Trophoblast cell (in vitro differentiated cells and primary cell): ENCODE results near the gene MYO5C.
A peak's percentile ranks its signal among the peaks of the same experiment; 100 is the strongest.

ENCODE experiments used
- DNase-seq, 2 donors: peaks; one replicate each; pipeline ENCODE4 v3.0.0-alpha.2; 2016
- H2AFZ ChIP-seq: 2 replicates; pipeline ENCODE4 v1.6.1; 2013; ENCODE audit warnings: low read length, moderate library complexity, mild to moderate bottlenecking; ENCODE audit not compliant: insufficient read depth, poor library complexity
- H2AK5ac ChIP-seq: 2 replicates; pipeline ENCODE4 v1.6.1; 2013; ENCODE audit warnings: mild to moderate bottlenecking, low read length
- H2BK120ac ChIP-seq: 2 replicates; pipeline ENCODE4 v1.6.1; 2013; ENCODE audit warnings: low read length, mild to moderate bottlenecking, moderate library complexity; ENCODE audit not compliant: insufficient read depth, poor library complexity
- H2BK12ac ChIP-seq: 2 replicates; pipeline ENCODE4 v1.6.1; 2013; ENCODE audit warnings: mild to moderate bottlenecking, low read length, moderate library complexity
- H2BK5ac ChIP-seq: 2 replicates; pipeline ENCODE4 v1.6.1; 2013; ENCODE audit warnings: low read length, low read depth, moderate library complexity, mild to moderate bottlenecking; ENCODE audit not compliant: poor library complexity
- H3K14ac ChIP-seq: 2 replicates; pipeline ENCODE4 v1.6.1; 2013; ENCODE audit warnings: mild to moderate bottlenecking, low read length
- H3K18ac ChIP-seq: 2 replicates; pipeline ENCODE4 v1.6.1; 2013; ENCODE audit warnings: mild to moderate bottlenecking, low read length
- H3K23ac ChIP-seq: 2 replicates; pipeline ENCODE4 v1.6.1; 2013; ENCODE audit warnings: low read length
- H3K27ac ChIP-seq: 2 replicates; pipeline ENCODE4 v1.5.1; 2013; ENCODE audit warnings: low read depth, mild to moderate bottlenecking, inconsistent platforms, low read length, moderate library complexity
- H3K27me3 ChIP-seq: 2 replicates; pipeline ENCODE4 v1.6.1; 2013; ENCODE audit warnings: inconsistent platforms, mild to moderate bottlenecking, low read length, moderate library complexity; ENCODE audit not compliant: insufficient read depth
- H3K36me3 ChIP-seq, 2 experiments: 1 replicate in 1 of 2; 2 replicates in 1 of 2; pipeline ENCODE4 v1.6.1; 2013; ENCODE audit warnings: low read length in 2 of 2, mild to moderate bottlenecking in 2 of 2, moderate library complexity in 1 of 2; ENCODE audit not compliant: insufficient read depth in 2 of 2, control insufficient read depth in 1 of 2
- H3K4ac ChIP-seq: 2 replicates; pipeline ENCODE4 v1.6.1; 2013; ENCODE audit warnings: low read depth, mild to moderate bottlenecking, low read length, moderate library complexity
- H3K4me1 ChIP-seq, 2 experiments: 1 replicate in 1 of 2; 2 replicates in 1 of 2; pipeline ENCODE4 v1.6.1; 2013; ENCODE audit warnings: low read length in 2 of 2, mild to moderate bottlenecking in 2 of 2, moderate library complexity in 1 of 2; ENCODE audit not compliant: insufficient read depth in 2 of 2, control insufficient read depth in 1 of 2
- H3K4me2 ChIP-seq: 2 replicates; pipeline ENCODE4 v1.6.1; 2013; ENCODE audit warnings: inconsistent platforms, mild to moderate bottlenecking, low read length, moderate library complexity
- H3K4me3 ChIP-seq: 2 replicates; pipeline ENCODE4 v1.5.1; 2013; ENCODE audit warnings: mild to moderate bottlenecking, low read depth, low read length, inconsistent platforms
- H3K79me1 ChIP-seq: one replicate; pipeline ENCODE4 v1.6.1; 2013; ENCODE audit warnings: low read length
- H3K79me2 ChIP-seq: 2 replicates; pipeline ENCODE4 v1.6.1; 2013; ENCODE audit warnings: low read length, mild to moderate bottlenecking; ENCODE audit not compliant: control insufficient read depth, insufficient read depth, poor library complexity
- H3K9ac ChIP-seq: 2 replicates; pipeline ENCODE4 v1.6.1; 2013; ENCODE audit warnings: mild to moderate bottlenecking, low read length
- H3K9me3 ChIP-seq: 2 replicates; pipeline ENCODE4 v1.6.1; 2013; ENCODE audit warnings: low read depth, mild to moderate bottlenecking, control low read depth, inconsistent platforms, low read length; ENCODE audit not compliant: insufficient read depth
- H4K12ac ChIP-seq: 2 replicates; pipeline ENCODE4 v1.6.1; 2013; ENCODE audit warnings: low read depth, mild to moderate bottlenecking, low read length, moderate library complexity
- H4K8ac ChIP-seq: 2 replicates; pipeline ENCODE4 v1.6.1; 2013; ENCODE audit warnings: low read depth, mild to moderate bottlenecking, low read length, moderate library complexity
- H4K91ac ChIP-seq: one replicate; pipeline ENCODE4 v1.6.1; 2013; ENCODE audit warnings: low read depth, mild to moderate bottlenecking, low read length, moderate library complexity
- WGBS: extraction: QIAGEN DNeasy Blood & Tissue Kit; methylation state at CpG from one replicate; pipeline ENCODE4 v1.1.7; 2013; ENCODE audit warnings: missing lambda C conversion rate; ENCODE audit not compliant: insufficient read length, insufficient coverage; ENCODE audit errors: extremely low coverage; 5-methylcytosine and 5-hydroxymethylcytosine counted together

The MYO5C gene

GRCh38 chr15:52317688-52318087, 22.1 kb upstream of the MYO5C start:
- Histone ChIP-seq H3K9me3 (no peaks in the 10 kb centered on the region), H3K18ac (no peak overlapping the region), H2BK120ac (no peak overlapping the region), H3K36me3 (peaks cover 0 to 5% of the 10 kb centered on the region in 2 experiments), H4K12ac (no peak overlapping the region), H4K8ac (no peak overlapping the region), H3K79me1 (no peaks in the 10 kb centered on the region), H3K4ac (no peak overlapping the region), H3K23ac (no peak overlapping the region), H3K27ac (no peak overlapping the region), H3K4me1 (no peaks in the 10 kb centered on the region), H2AFZ (no peak overlapping the region), H2BK12ac (no peak overlapping the region), H3K27me3 (no peaks in the 10 kb centered on the region), H3K14ac (no peak overlapping the region), H3K4me3 (no peak overlapping the region), H4K91ac (no peak overlapping the region), H2BK5ac (no peak overlapping the region), H2AK5ac (no peak overlapping the region), H3K9ac (no peak overlapping the region), H3K4me2 (no peak overlapping the region), H3K79me2 (no peaks in the 10 kb centered on the region)
- no CpG with 5 or more reads among the region's 2 CpGs for WGBS
- DNase-seq = peak; percentile 27 to 66

- no peaks in the 10 kb centered on the region for H3K9me3 ChIP-seq
- H3K27ac ChIP-seq = no peak overlapping the region
- H3K14ac ChIP-seq = no peak overlapping the region
- no peak overlapping the region for H3K9ac ChIP-seq
- no peak overlapping the region for H4K91ac ChIP-seq
- H2AFZ ChIP-seq = no peak overlapping the region
- no peak overlapping the region for H2AK5ac ChIP-seq
- no peak overlapping the region for H4K12ac ChIP-seq
- no peaks in the 10 kb centered on the region for H3K79me2 ChIP-seq
- no peak overlapping the region for H3K18ac ChIP-seq
- H2BK120ac ChIP-seq = no peak overlapping the region
- no peak for DNase-seq
- no peak overlapping the region for H3K23ac ChIP-seq
- H3K4ac ChIP-seq = no peak overlapping the region
- no peaks in the 10 kb centered on the region for H3K79me1 ChIP-seq
- H2BK12ac ChIP-seq = no peak overlapping the region
- no peak overlapping the region for H2BK5ac ChIP-seq
- no peaks in the 10 kb centered on the region for H3K27me3 ChIP-seq
- no peak overlapping the region for H3K4me2 ChIP-seq
- no peaks in the 10 kb centered on the region for H3K4me1 ChIP-seq
- no peak overlapping the region for H3K4me3 ChIP-seq
- WGBS = no CpG with 5 or more reads among the region's 2 CpGs
- H3K36me3 ChIP-seq = peaks cover 0 to 5% of the 10 kb centered on the region in 2 experiments
- no peak overlapping the region for H4K8ac ChIP-seq
Measured at GRCh38 chr15:52317022-52317421, 21.4 kb upstream of the MYO5C start.

GRCh38 chr15:52309154-52309548, 13.5 kb upstream of the MYO5C start:
- no peaks in the 10 kb centered on the region for H3K79me2 ChIP-seq
- DNase-seq = no peak
- no peak overlapping the region for H3K4ac ChIP-seq
- H4K8ac ChIP-seq = no peak overlapping the region
- no peak overlapping the region for H2AK5ac ChIP-seq
- H2BK5ac ChIP-seq = no peak overlapping the region
- no CpG with 5 or more reads among the region's 6 CpGs for WGBS
- no peak overlapping the region for H2BK120ac ChIP-seq
- no peak overlapping the region for H4K12ac ChIP-seq
- H4K91ac ChIP-seq = no peak overlapping the region
- H3K23ac ChIP-seq = no peak overlapping the region
- H2AFZ ChIP-seq = no peak overlapping the region
- H3K9me3 ChIP-seq = no peaks in the 10 kb centered on the region
- H3K14ac ChIP-seq = no peak overlapping the region
- H3K79me1 ChIP-seq = no peaks in the 10 kb centered on the region
- no peak overlapping the region for H3K27ac ChIP-seq
- no peak overlapping the region for H3K9ac ChIP-seq
- no peak overlapping the region for H2BK12ac ChIP-seq
- no peaks in the 10 kb centered on the region for H3K4me1 ChIP-seq
- no peak overlapping the region for H3K4me3 ChIP-seq
- H3K18ac ChIP-seq = no peak overlapping the region
- H3K4me2 ChIP-seq = no peak overlapping the region
- no peaks in the 10 kb centered on the region for H3K27me3 ChIP-seq
- H3K36me3 ChIP-seq = no peaks in the 10 kb centered on the region

- Histone ChIP-seq H3K4me1 (no peaks in the 10 kb centered on the region), H3K9me3 (no peaks in the 10 kb centered on the region), H2AFZ (no peak overlapping the region), H3K79me2 (no peaks in the 10 kb centered on the region), H3K4ac (no peak overlapping the region), H3K9ac (no peak overlapping the region), H3K23ac (no peak overlapping the region), H2BK12ac (no peak overlapping the region), H2BK5ac (no peak overlapping the region), H2AK5ac (no peak overlapping the region), H2BK120ac (no peak overlapping the region), H3K14ac (no peak overlapping the region), H3K27ac (no peak overlapping the region), H3K4me3 (no peak overlapping the region), H3K18ac (no peak overlapping the region), H3K4me2 (no peak overlapping the region), H4K91ac (no peak overlapping the region), H3K36me3 (no peaks in the 10 kb centered on the region), H4K8ac (no peak overlapping the region), H3K79me1 (no peaks in the 10 kb centered on the region), H3K27me3 (no peaks in the 10 kb centered on the region), H4K12ac (no peak overlapping the region)
- no peak for DNase-seq
- no CpG with 5 or more reads among the region's 8 CpGs for WGBS
Measured at GRCh38 chr15:52308446-52309153, 13.0 kb upstream of the MYO5C start.
